A549 treated with DMSO at 1 μM for 4 hours (cell line): ENCODE measurements around the gene LRP11. TPM values are rescaled to one million over a fixed set of nuclear protein-coding genes. Genes with fewer than 3 reads are reported as not detected.

ENCODE experiments used
- total RNA-seq: library from RNA; stranded (reverse); fragments of 200-300 nt; extraction: Qiagen RNA extraction; gene quantifications from 5 replicates; pipeline ENCODE4 v1.2.3, GENCODE V29; 2022; ENCODE audit warnings: low read depth

Gene LRP11, protein sequence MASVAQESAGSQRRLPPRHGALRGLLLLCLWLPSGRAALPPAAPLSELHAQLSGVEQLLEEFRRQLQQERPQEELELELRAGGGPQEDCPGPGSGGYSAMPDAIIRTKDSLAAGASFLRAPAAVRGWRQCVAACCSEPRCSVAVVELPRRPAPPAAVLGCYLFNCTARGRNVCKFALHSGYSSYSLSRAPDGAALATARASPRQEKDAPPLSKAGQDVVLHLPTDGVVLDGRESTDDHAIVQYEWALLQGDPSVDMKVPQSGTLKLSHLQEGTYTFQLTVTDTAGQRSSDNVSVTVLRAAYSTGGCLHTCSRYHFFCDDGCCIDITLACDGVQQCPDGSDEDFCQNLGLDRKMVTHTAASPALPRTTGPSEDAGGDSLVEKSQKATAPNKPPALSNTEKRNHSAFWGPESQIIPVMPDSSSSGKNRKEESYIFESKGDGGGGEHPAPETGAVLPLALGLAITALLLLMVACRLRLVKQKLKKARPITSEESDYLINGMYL
- total RNA-seq, result 32.7 to 48.4 TPM (median 43.0 TPM) in 5 replicates

GRCh38 chr6:149863698-149864577, at the start of gene LRP11:
TSS of gene LRP11 (minus strand) at chr6:149864359. CDS start at chr6:149864020, 339 bp downstream.

GRCh38 chr6:149897855-149898744, 33.9 kb upstream of the LRP11 start, which contains the start of gene RAET1E:
TSS of gene RAET1E (minus strand) at chr6:149898113. CDS start at chr6:149890901, 7,212 bp downstream.

Other genes starting within 250 kb of the LRP11 start
- gene KATNA1, start 215.6 kb downstream of the LRP11 start, total RNA-seq, result 10.3 to 12.0 TPM (median 11.2 TPM) in 5 replicates
- 6.6 to 10.2 TPM (median 9.2 TPM) in 5 replicates for gene LATS1, start 146.3 kb downstream of the LRP11 start, total RNA-seq
- gene NUP43, start 117.8 kb downstream of the LRP11 start, total RNA-seq, result 11.9 to 20.3 TPM (median 17.2 TPM) in 5 replicates
- 81.7 to 93.9 TPM (median 89.4 TPM) in 5 replicates for gene PCMT1, start 114.6 kb downstream of the LRP11 start, total RNA-seq
- 2.2 to 3.4 TPM (median 2.9 TPM) in 5 replicates for gene RAET1E, start 33.8 kb upstream of the LRP11 start, total RNA-seq
- 7.5 to 12.2 TPM (median 10.3 TPM) in 5 replicates for gene RAET1G, start 58.8 kb upstream of the LRP11 start, total RNA-seq
- 3.4 to 4.6 TPM (median 3.5 TPM) in 5 replicates for gene ULBP2, start 77.7 kb upstream of the LRP11 start, total RNA-seq
- gene ULBP1, start 99.6 kb upstream of the LRP11 start, total RNA-seq, result 0.84 to 1.1 TPM (median 1.0 TPM) in 5 replicates
- gene RAET1L, start 161.2 kb upstream of the LRP11 start, total RNA-seq, result 0.18 to 0.58 TPM (median 0.36 TPM) in 5 replicates
- gene ULBP3, start 204.8 kb upstream of the LRP11 start, total RNA-seq, result 3.7 to 5.0 TPM (median 4.0 TPM) in 5 replicates